Measurements from ENCODE around the gene RAB43. TPM values are rescaled to one million over a fixed set of nuclear protein-coding genes. Genes with fewer than 3 reads are reported as not detected.

Gene RAB43
- polyA plus RNA-seq, 3 donors = 5.1 to 8.4 (median 6.7) TPM

- DNase-seq = no peak
Observed at GRCh38 chr3:129040579-129041300, 80.9 kb downstream of the RAB43 start.

GRCh38 chr3:129040039-129040336 is 81.6 kb downstream of the RAB43 start:
- no peak for DNase-seq

GRCh38 chr3:129039271-129040038 is 82.1 kb downstream of the RAB43 start:
- DNase-seq = no peak

- DNase-seq = no peak
Observed at GRCh38 chr3:129038121-129038855, 83.3 kb downstream of the RAB43 start.

Other genes with a start within 250 kb of the RAB43 start
- 10 to 100 TPM; 35.6 to 47.3 (median 46.6) TPM for gene ACAD9, start 242.2 kb downstream of the RAB43 start, polyA plus RNA-seq (ENCODE audit: insufficient read length in 3 of 3)
- 1 to 10 TPM; 1.1 to 2.5 (median 2.2) TPM for gene CFAP92, start 127.7 kb downstream of the RAB43 start, polyA plus RNA-seq (ENCODE audit: insufficient read length in 3 of 3)
- gene EFCC1, start 120.5 kb downstream of the RAB43 start, polyA plus RNA-seq (ENCODE audit: insufficient read length in 3 of 3) = 1 to 10 TPM; 2.3 to 3.0 (median 2.8) TPM
- gene GP9, start 61.0 kb downstream of the RAB43 start, polyA plus RNA-seq (ENCODE audit: insufficient read length in 3 of 3) = 1 to 10 TPM in 2 of 3 donors, under 1 TPM in 1; 0.86 to 2.2 (median 1.3) TPM
- gene ISY1, start 39.3 kb upstream of the RAB43 start, polyA plus RNA-seq (ENCODE audit: insufficient read length in 3 of 3) = 10 to 100 TPM; 41.7 to 47.9 (median 44.2) TPM
- gene CNBP, start 62.1 kb upstream of the RAB43 start, polyA plus RNA-seq (ENCODE audit: insufficient read length in 3 of 3) = 100 to 1,000 TPM; 355 to 394 (median 370) TPM
- gene COPG1, start 127.8 kb upstream of the RAB43 start, polyA plus RNA-seq (ENCODE audit: insufficient read length in 3 of 3) = 100 to 1,000 TPM; 158 to 174 (median 168) TPM
- 10 to 100 TPM; 49.4 to 57.1 (median 50.2) TPM for gene HMCES, start 157.1 kb upstream of the RAB43 start, polyA plus RNA-seq (ENCODE audit: insufficient read length in 3 of 3)